ENCODE measurements around the gene COQ9. TPM values are rescaled to one million over a fixed set of nuclear protein-coding genes. Genes with fewer than 3 reads are reported as not detected.

Gene COQ9
- total and polyA plus RNA-seq, 2 of the 4 experiments (the other 2 are of a cell fraction) = 57.9 to 58.5 TPM

DNA sequence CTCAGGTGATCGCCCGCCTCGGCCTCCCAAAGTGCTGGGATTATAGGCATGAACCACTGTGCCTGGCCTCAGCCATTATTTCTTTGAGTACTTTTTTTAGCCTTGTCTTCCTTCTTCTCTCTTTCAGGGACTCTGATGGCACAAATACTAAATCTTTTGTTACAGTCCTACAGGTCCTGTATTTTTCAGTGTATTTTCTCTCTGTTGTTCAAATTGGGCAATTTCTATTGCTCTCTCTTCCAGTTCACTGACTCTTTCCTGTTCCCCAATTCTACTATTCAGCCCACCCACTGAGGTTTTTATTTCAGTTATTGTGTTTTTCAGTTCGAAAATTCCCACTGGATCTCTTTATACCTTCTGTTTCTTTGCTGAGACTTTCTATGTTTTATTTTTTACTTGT lies 46.5 kb downstream of the COQ9 start:
- in situ Hi-C loops (cut with MboI; ENCODE audit: low sequenced_read_pairs) (no loop called here), intact Hi-C loops (cut with micrococcal nuclease) (no loop called here), dilution Hi-C loops (cut with HindIII; ENCODE audit: low sequenced_read_pairs, unreplicated experiment) (no loop called here)
- no TSS peak for BruUV-seq (replicated peaks)
- no peak overlapping the region for H3K4ac ChIP-seq (ENCODE audit: low read depth, low read length)
- no peak overlapping the region for H3K4me2 ChIP-seq (ENCODE audit: low read depth, low read length)
- no peak for TF ChIP-seq RCOR1 (IDR thresholded peaks at IDR 0.05; ENCODE audit: insufficient replicate concordance, low read length)
- TF ChIP-seq CEBPB (IDR thresholded peaks at IDR 0.05; ENCODE audit: low read depth, low read length) = no peak
- no peak for TF ChIP-seq MAZ (IDR thresholded peaks at IDR 0.05; ENCODE audit: borderline replicate concordance, low read depth, low read length)
- no peak overlapping the region for H2AK9ac ChIP-seq (replicated peaks; ENCODE audit: low read depth, low read length, poor library complexity)
- ATAC-seq (ENCODE audit: low read depth) (no peak), DNase-seq (no peak)
- H4K20me1 ChIP-seq (ENCODE audit: insufficient read depth, low read length) = no peaks in the 10 kb centered on the region
- H3K79me1 ChIP-seq (ENCODE audit: low read depth in 1 of 2, low read length in 2 of 2) = no peaks in the 10 kb centered on the region
- H3K9me3 ChIP-seq (ENCODE audit: control insufficient read depth, insufficient read depth, low read length) = no peaks in the 10 kb centered on the region
- POLR2A ChIA-PET (ENCODE audit: unreplicated experiment) = no interaction called here
- H3K27ac ChIP-seq (ENCODE audit: insufficient read depth, low read length) = no peak overlapping the region
- no peak overlapping the region for H2BK20ac ChIP-seq (ENCODE audit: low read depth, low read length)
- no peak overlapping the region for H4K8ac ChIP-seq (ENCODE audit: low read depth in 2 of 2, low read length in 2 of 2)
- H3K18ac ChIP-seq (ENCODE audit: low read depth, low read length) = no peak overlapping the region
- no peak overlapping the region for H3K56ac ChIP-seq (ENCODE audit: extremely low read depth, insufficient read depth, low read length)
- H2BK120ac ChIP-seq (ENCODE audit: low read depth, low read length) = no peak overlapping the region
- H3K9me1 ChIP-seq (ENCODE audit: insufficient read depth, low read length) = no peaks in the 10 kb centered on the region
- CTCF ChIA-PET = no interaction called here
- no peak overlapping the region for H3K14ac ChIP-seq (replicated peaks; ENCODE audit: low read depth, low read length)
- H3K23ac ChIP-seq (ENCODE audit: low read depth, low read length) = no peak overlapping the region
- H4K5ac ChIP-seq (ENCODE audit: low read depth, low read length) = no peak overlapping the region
- no peaks in the 10 kb centered on the region for H3K36me3 ChIP-seq (ENCODE audit: control insufficient read depth, insufficient read depth, low read length)
- H3K9ac ChIP-seq (ENCODE audit: low read depth, low read length) = no peak overlapping the region
- H3K4me3 ChIP-seq (ENCODE audit: insufficient read depth, low read depth, low read length) = no peak overlapping the region
- no peak overlapping the region for H4K91ac ChIP-seq (ENCODE audit: insufficient read depth, low read depth, low read length)
- H2BK15ac ChIP-seq (ENCODE audit: low read depth, low read length) = no peak overlapping the region
- peaks cover 32% of the 10 kb centered on the region for H3K27me3 ChIP-seq (ENCODE audit: control insufficient read depth, insufficient read depth, low read length)
- no peak overlapping the region for H2BK5ac ChIP-seq (ENCODE audit: low read depth, low read length, poor library complexity, severe bottlenecking)
- H3K4me1 ChIP-seq (ENCODE audit: control insufficient read depth, insufficient read depth, low read length) = no peaks in the 10 kb centered on the region
- no peak overlapping the region for H2AK5ac ChIP-seq (ENCODE audit: low read depth, low read length)
- H2AFZ ChIP-seq (replicated peaks; ENCODE audit: low read length, poor library complexity) = no peak overlapping the region
- WGBS, 2 experiments (ENCODE audit: extremely low coverage in 2 of 2, insufficient read length in 1 of 2) = 90% methylated on average over 2 of the region's 4 CpGs; no CpG with 5 or more reads in 1 of the 2 experiments
